Spleen (tissue), 11 donors: ENCODE results near the gene PLPP3. TPM values are rescaled to one million over a fixed set of nuclear protein-coding genes. Genes with fewer than 3 reads are reported as not detected.

Experiments used
- DNase-seq: peaks from one replicate; pipeline ENCODE4 v3.0.0-alpha.2; 2020
- H3K27ac ChIP-seq, 8 donors: fragments of 200-600 bp; sonication (generic) in 7 of 8; 1 replicate in 4 of 8; 2 replicates in 4 of 8; pipeline versions ENCODE4 v1.5.0 to v1.8.0; 2016 to 2021; ENCODE audit warnings: inconsistent platforms in 4 of 8, mild to moderate bottlenecking in 4 of 8, moderate library complexity in 1 of 8
- H3K27me3 ChIP-seq, 7 donors: fragments of 200-600 bp; sonication (generic) in 6 of 7; replicated peaks in 1 of 7; 1 replicate in 4 of 7; 2 replicates in 3 of 7; pipeline versions ENCODE4 v1.5.0 to v1.8.0; 2016 to 2021; ENCODE audit warnings: inconsistent platforms in 3 of 7, mild to moderate bottlenecking in 1 of 7
- H3K36me3 ChIP-seq, 6 donors: fragments of 200-600 bp; sonication (generic) in 5 of 6; 1 replicate in 4 of 6; 2 replicates in 2 of 6; pipeline versions ENCODE4 v1.5.0 to v1.8.0; 2016 to 2021; ENCODE audit warnings: inconsistent platforms in 2 of 6
- H3K4me1 ChIP-seq, 6 donors: fragments of 200-600 bp; sonication (generic) in 5 of 6; 1 replicate in 3 of 6; 2 replicates in 3 of 6; pipeline versions ENCODE4 v1.5.0 to v1.8.0; 2016 to 2021; ENCODE audit warnings: inconsistent platforms in 3 of 6
- H3K4me3 ChIP-seq, 8 donors: fragments of 200-600 bp; sonication (generic) in 7 of 8; 1 replicate in 4 of 8; 2 replicates in 4 of 8; pipeline versions ENCODE4 v1.5.0 to v1.8.0; 2016 to 2021; ENCODE audit warnings: inconsistent platforms in 4 of 8, mild to moderate bottlenecking in 4 of 8, moderate library complexity in 2 of 8
- H3K9me3 ChIP-seq, 8 donors: fragments of 200-600 bp; sonication (generic) in 7 of 8; 1 replicate in 4 of 8; 2 replicates in 4 of 8; pipeline versions ENCODE4 v1.5.0 to v1.8.0; 2016 to 2021; ENCODE audit warnings: inconsistent platforms in 4 of 8
- CTCF ChIP-seq, 11 experiments: fragments of 200-600 bp in 7 of 11; fragments of 450-650 bp in 4 of 11; sonication (generic) in 4 of 11; IDR thresholded peaks in 8 of 11; conservative IDR thresholded peaks in 3 of 11; 1 replicate in 7 of 11; 2 replicates in 4 of 11; pipeline versions ENCODE4 v1.4.0 to v1.8.0; 2016 to 2021; ENCODE audit warnings: antibody characterized with exemption in 11 of 11, inconsistent platforms in 4 of 11, mild to moderate bottlenecking in 1 of 11
- POLR2A ChIP-seq, 3 donors: fragments of 450-650 bp; IDR thresholded peaks; one replicate each; pipeline ENCODE4 v1.5.1; 2017; ENCODE audit warnings: antibody characterized with exemption in 3 of 3, mild to moderate bottlenecking in 1 of 3
- POLR2AphosphoS5 ChIP-seq, 3 donors: sonication (generic); formaldehyde crosslinking; IDR thresholded peaks; one replicate each; pipeline ENCODE4 v1.5.1; 2017; ENCODE audit warnings: antibody characterized with exemption in 3 of 3
- whole genome bisulfite sequencing, 5 donors: extraction: QIAGEN DNeasy Blood & Tissue Kit in 3 of 5; methylation state at CpG; one replicate each; pipeline versions ENCODE4 v1.1.5 to v1.1.7; 2013 to 2018; 5-methylcytosine and 5-hydroxymethylcytosine counted together
- intact Hi-C: fragments of 100-400 bp; cut with DNase I; formaldehyde crosslinking; loops from one replicate; pipeline ENCODE4 v1.15.0; 2023; ENCODE audit warnings: low total_unique reads
- polyA plus RNA-seq, 3 donors: library from polyadenylated mRNA; stranded (reverse); fragments of 200-250 nt; gene quantifications; one replicate each; pipeline ENCODE4 v1.2.1, GENCODE V29; 2013
- total RNA-seq, 7 donors: library from RNA; depleted of rRNA in 3 of 7; stranded (reverse); fragments of >200 nt in 3 of 7; fragmentation: NEBNext Ultra II Directional in 4 of 7; extraction: Animal tissue kit (Norgen Biotek cat#: 25700) in 4 of 7; gene quantifications; one replicate each; pipeline versions ENCODE4 v1.1.0 to v1.2.1, GENCODE V29; 2016 to 2021
- donor health status: healthy with polysubstance abuse.
- donor health status: DM: no; HTN: no; CAD: no; lungs with moderate emphysema.
- donor health status: DM: no; HTN: no; CAD: no.
- donor health status: Bipolar disorder and iron deficiency.
- donor health status: healthy.
- donor health status: DM: no; HTN: no; CAD: no.
- donor health status: DM: yes; HTN: yes; CAD: no.

PLPP3 gene
- total and polyA plus RNA-seq, 10 donors = 6.7 to 90.0 (median 55.1) TPM

- H3K27ac ChIP-seq = peak overlapping the region in 7 of 8 donors; percentile 53 to 90 (median 79)
Measured at GRCh38 chr1:56515898-56516538, 63.3 kb downstream of the PLPP3 start.

DNA sequence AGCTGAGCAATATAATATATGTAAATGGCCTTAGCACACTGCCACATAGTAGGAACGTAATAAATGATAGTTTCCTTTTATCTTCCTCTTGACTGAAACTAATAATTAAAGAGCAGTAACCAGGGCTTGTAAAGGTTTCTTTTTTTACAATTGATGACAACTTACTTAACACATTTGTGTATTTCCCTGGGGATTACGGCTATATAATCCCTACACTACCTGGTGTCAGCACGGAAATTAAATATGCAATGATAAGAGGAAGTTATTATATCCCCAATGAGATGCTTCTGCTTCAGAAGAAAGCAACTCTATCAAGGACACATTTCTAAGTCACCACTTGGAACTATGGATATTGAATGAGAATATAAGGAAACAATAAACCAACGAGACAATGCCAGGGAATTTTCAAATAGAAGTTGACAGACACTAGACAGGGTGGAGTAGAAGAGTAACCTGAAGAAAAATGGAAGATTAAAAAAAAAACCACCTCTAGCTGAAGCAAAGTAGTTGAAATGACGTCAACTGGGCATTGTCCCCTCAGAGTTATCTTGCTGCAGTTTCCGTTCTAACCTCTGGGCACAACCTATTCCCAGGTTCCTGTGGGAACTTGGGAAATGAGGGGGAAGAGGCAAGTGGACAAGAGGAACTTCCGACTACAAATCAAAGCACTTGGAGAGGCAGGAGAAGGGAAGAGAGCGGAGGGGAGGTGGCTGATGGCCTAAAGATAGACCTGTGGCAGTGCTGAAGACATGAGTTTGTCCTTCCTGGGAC, 66.5 kb downstream of the PLPP3 start:
- H3K27ac ChIP-seq = peak overlapping the region in 5 of 8 donors; percentile 3 to 90 (median 33)
- intact Hi-C loops = no loop called here

More at GRCh38 chr1:56515898-56516538, 63.3 kb downstream of the PLPP3 start:
- Histone ChIP-seq H3K27me3 (no peaks in the 10 kb centered on the region), H3K9me3 (no peaks in the 10 kb centered on the region), H3K4me3 (peak overlapping the region in 1 of 8 donors; percentile 43), H3K36me3 (peaks cover 0 to 53% (median 12%) of the 10 kb centered on the region in 6 donors), H3K4me1 (peaks cover 15 to 75% (median 44%) of the 10 kb centered on the region in 6 donors)
- no peak for TF ChIP-seq POLR2AphosphoS5 (IDR thresholded peaks at IDR 0.05)
- no peak for TF ChIP-seq POLR2A (IDR thresholded peaks at IDR 0.05)
- no peak for TF ChIP-seq CTCF (IDR thresholded peaks at IDR 0.05 in 8 of 11, conservative IDR thresholded peaks at IDR 0.05 in 3 of 11)
- WGBS, 5 donors = 81 to 93% (median 86%) methylated on average over 4 of the region's 4 CpGs
- intact Hi-C loops = no loop called here
- no peak for DNase-seq

DNA sequence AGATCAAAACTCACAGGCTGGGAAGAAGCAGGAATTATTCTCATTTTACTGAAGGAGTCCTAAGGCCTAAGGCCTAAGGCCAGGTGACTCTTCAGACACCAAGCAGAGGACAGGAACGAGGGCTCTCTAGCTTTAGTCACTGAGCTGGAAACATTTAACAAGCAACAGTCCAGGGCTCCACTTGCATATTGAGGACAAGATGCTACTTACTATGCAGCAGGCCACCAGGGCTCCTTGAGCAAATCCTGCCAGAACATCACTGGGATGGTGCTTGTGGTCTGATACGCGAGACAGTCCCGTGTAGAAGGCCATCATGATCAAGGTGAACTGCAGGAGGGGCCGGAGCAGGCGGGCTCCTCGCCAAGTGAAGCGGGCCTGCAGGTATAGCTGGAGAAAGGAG, 67.6 kb downstream of the PLPP3 start:
- peak overlapping the region in 2 of 8 donors; percentile 58 to 90 for H3K27ac ChIP-seq
- H3K9me3 ChIP-seq = no peaks in the 10 kb centered on the region
- TF ChIP-seq CTCF (IDR thresholded peaks at IDR 0.05 in 8 of 11, conservative IDR thresholded peaks at IDR 0.05 in 3 of 11) (no peak), POLR2A (IDR thresholded peaks at IDR 0.05) (no peak), POLR2AphosphoS5 (IDR thresholded peaks at IDR 0.05) (no peak)
- H3K36me3 ChIP-seq = peaks cover 0 to 65% (median 14%) of the 10 kb centered on the region in 6 donors
- intact Hi-C loops = no loop called here
- no peak overlapping the region for H3K4me3 ChIP-seq
- no peak for DNase-seq
- H3K27me3 ChIP-seq = no peaks in the 10 kb centered on the region
- H3K4me1 ChIP-seq = peaks cover 20 to 97% (median 58%) of the 10 kb centered on the region in 6 donors
- 92 to 97% (median 95%) methylated on average over 8 of the region's 8 CpGs for WGBS, 5 donors

More for the DNA sequence above, 66.5 kb downstream of the PLPP3 start:
- WGBS, 5 donors = 69 to 81% (median 74%) methylated on average over 8 of the region's 8 CpGs
- TF ChIP-seq POLR2AphosphoS5 (IDR thresholded peaks at IDR 0.05) = peak in 1 of 3 donors; percentile 76
- TF ChIP-seq CTCF (IDR thresholded peaks at IDR 0.05 in 8 of 11, conservative IDR thresholded peaks at IDR 0.05 in 3 of 11) = no peak
- TF ChIP-seq POLR2A (IDR thresholded peaks at IDR 0.05) = no peak
- peaks cover 20 to 97% (median 56%) of the 10 kb centered on the region in 6 donors for H3K4me1 ChIP-seq
- no peak overlapping the region for H3K4me3 ChIP-seq
- H3K36me3 ChIP-seq = peaks cover 0 to 56% (median 14%) of the 10 kb centered on the region in 6 donors
- no peaks in the 10 kb centered on the region for H3K9me3 ChIP-seq
- H3K27me3 ChIP-seq = no peaks in the 10 kb centered on the region
- no peak for DNase-seq

- Histone ChIP-seq H3K4me3 (no peak overlapping the region), H3K9me3 (no peaks in the 10 kb centered on the region), H3K36me3 (peaks cover 0 to 69% (median 14%) of the 10 kb centered on the region in 6 donors), H3K27ac (peak overlapping the region in 2 of 8 donors; percentile 58 to 90), H3K27me3 (no peaks in the 10 kb centered on the region), H3K4me1 (peaks cover 20 to 97% (median 59%) of the 10 kb centered on the region in 6 donors)
- DNase-seq = no peak
- intact Hi-C loops = no loop called here
- TF ChIP-seq POLR2AphosphoS5 (IDR thresholded peaks at IDR 0.05) (peak in 1 of 3 donors; percentile 52), CTCF (IDR thresholded peaks at IDR 0.05 in 8 of 11, conservative IDR thresholded peaks at IDR 0.05 in 3 of 11) (no peak)
- 77 to 85% (median 80%) methylated on average over 6 of the region's 6 CpGs for WGBS, 5 donors
Measured at GRCh38 chr1:56511364-56511763, 68.0 kb downstream of the PLPP3 start.
